ENCODE measurements around the gene LRRC43. TPM values are rescaled to one million over a fixed set of nuclear protein-coding genes. Genes with fewer than 3 reads are reported as not detected.

Gene LRRC43
- total and polyA plus RNA-seq, 4 donors: 2.1 to 11.6 (median 7.2) TPM

DNA sequence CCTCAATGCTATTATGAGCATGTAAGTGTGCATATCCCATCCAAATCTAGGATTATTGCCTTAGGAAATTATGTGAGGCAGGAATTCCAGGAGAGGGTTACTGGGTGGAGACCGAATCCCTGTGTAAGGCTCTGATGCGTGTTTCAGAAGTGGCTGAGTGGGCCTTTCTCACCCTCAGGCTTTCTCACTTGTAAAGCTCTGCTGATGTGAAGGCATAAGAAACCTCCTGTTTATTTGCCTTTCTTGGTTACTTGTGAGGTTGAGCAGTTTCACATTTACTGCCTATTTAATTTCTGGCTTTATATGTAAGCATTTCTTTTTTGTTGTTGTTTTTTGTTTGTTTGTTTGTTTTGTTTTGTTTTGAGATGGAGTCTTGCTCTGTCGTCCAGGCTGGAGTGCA is 19.9 kb upstream of the LRRC43 start:
- ATAC-seq (ENCODE audit: insufficient read depth, low FRiP score) (no peak), DNase-seq (no peak)
- no peaks in the 10 kb centered on the region for H3K36me3 ChIP-seq (ENCODE audit: control insufficient read depth in 4 of 4, insufficient read depth in 4 of 4, low read length in 4 of 4)
- TF ChIP-seq, protein P1, sequence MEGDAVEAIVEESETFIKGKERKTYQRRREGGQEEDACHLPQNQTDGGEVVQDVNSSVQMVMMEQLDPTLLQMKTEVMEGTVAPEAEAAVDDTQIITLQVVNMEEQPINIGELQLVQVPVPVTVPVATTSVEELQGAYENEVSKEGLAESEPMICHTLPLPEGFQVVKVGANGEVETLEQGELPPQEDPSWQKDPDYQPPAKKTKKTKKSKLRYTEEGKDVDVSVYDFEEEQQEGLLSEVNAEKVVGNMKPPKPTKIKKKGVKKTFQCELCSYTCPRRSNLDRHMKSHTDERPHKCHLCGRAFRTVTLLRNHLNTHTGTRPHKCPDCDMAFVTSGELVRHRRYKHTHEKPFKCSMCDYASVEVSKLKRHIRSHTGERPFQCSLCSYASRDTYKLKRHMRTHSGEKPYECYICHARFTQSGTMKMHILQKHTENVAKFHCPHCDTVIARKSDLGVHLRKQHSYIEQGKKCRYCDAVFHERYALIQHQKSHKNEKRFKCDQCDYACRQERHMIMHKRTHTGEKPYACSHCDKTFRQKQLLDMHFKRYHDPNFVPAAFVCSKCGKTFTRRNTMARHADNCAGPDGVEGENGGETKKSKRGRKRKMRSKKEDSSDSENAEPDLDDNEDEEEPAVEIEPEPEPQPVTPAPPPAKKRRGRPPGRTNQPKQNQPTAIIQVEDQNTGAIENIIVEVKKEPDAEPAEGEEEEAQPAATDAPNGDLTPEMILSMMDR (IDR thresholded peaks at IDR 0.05; ENCODE audit: control extremely low read depth, extremely low read depth): no peak
- no peak overlapping the region for H3K9ac ChIP-seq (ENCODE audit: insufficient read depth in 1 of 2, low read length in 2 of 2)
- no peak overlapping the region for H3K27ac ChIP-seq (ENCODE audit: low read depth in 1 of 2, low read length in 1 of 2)
- WGBS, 2 donors: 79 to 87% methylated on average over 3 of the region's 3 CpGs
- no peaks in the 10 kb centered on the region for H3K4me1 ChIP-seq (ENCODE audit: control insufficient read depth in 5 of 5, insufficient read depth in 5 of 5, low read length in 5 of 5)
- no peaks in the 10 kb centered on the region for H3K9me3 ChIP-seq (ENCODE audit: control insufficient read depth in 4 of 4, insufficient read depth in 3 of 4, low read length in 3 of 4)
- peaks cover 0 to 2% (median 0%) of the 10 kb centered on the region in 3 donors for H3K27me3 ChIP-seq (ENCODE audit: control insufficient read depth in 3 of 3, insufficient read depth in 3 of 3, low read length in 2 of 3)
- no peak overlapping the region for H3K4me3 ChIP-seq

DNA sequence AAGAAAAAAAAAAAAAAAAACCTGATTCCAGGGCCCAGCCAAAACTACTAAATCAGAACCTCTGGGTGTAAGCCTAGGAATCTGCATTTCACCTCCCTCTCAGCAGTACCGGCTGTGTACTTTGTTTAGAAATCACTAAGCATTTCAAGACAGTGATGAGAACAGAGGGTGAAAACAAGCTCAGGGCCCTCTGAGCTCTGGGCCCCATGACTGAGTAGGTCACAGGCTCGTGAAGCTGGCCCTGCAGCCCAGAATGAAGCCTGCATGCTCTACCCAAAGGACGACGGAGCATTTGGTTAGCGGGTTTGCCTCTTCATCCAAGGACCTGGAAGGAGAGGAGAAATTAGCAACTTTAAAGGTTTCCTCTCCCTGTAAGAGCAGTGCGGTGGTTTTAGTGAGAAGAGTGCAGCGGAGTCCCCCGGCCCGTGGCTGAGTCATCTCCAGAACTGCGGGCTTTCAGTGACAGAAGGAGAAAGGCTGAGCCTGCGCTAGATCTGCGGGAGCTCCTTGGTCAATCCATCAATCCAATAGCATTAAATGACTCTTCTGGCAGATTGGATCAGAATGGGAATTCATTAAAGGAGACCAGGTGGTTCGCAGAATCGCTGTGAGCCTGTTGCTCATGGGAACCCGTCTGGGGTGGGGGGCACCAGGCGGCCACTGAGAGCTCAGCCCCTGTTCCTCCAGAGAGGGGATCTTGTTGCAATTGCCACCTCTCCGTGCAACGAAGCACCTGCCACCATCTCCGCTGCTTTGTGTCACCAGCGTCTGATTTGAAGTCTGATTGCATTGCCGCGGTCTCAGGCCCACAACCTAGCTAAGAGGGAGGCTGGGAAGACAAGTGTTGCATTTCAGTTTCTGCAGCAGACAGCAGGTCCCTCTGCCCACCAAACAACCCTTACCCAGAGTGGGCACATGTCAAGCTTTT is 16.2 kb upstream of the LRRC43 start:
- H3K36me3 ChIP-seq (ENCODE audit: control insufficient read depth in 4 of 4, insufficient read depth in 4 of 4, low read length in 4 of 4): no peaks in the 10 kb centered on the region
- no peak overlapping the region for H3K4me3 ChIP-seq
- no peak for ATAC-seq (ENCODE audit: insufficient read depth, low FRiP score)

DNA sequence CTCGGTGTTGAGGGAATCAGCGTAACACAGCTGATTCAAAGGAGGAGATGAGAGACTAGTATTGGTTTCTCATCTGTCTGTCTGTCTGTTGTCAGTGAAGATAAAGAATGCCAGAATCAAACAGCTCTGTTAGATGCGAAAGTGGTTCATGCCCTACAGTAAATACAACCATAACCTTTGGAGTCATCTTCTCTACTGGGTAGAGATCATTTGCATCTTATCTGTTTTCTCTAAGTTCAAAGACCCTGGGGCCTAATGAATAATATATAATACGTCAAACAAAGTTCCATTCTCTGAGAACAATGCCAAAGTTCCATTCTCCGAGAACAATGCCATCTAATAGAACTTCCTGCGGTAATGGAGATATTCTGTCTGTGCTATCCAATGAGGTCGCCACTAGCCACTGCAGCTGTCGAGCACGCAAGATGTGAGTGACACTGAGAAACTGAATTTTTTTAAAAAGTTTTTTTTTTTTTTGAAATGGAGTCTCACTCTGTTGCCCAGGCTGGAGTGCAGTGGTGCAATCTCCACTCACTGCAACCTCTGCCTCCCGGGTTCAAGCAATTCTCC is 15.5 kb upstream of the LRRC43 start:
- DNase-seq (no peak), ATAC-seq (ENCODE audit: insufficient read depth, low FRiP score) (no peak)
- WGBS, 2 donors: 82 to 92% methylated on average over 10 of the region's 10 CpGs
- TF ChIP-seq, protein P1 (IDR thresholded peaks at IDR 0.05; ENCODE audit: control extremely low read depth, extremely low read depth): no peak
- Histone ChIP-seq H3K27me3 (ENCODE audit: control insufficient read depth in 3 of 3, insufficient read depth in 3 of 3, low read length in 2 of 3) (peaks cover 0 to 2% (median 0%) of the 10 kb centered on the region in 3 donors), H3K4me1 (ENCODE audit: control insufficient read depth in 5 of 5, insufficient read depth in 5 of 5, low read length in 5 of 5) (no peaks in the 10 kb centered on the region), H3K4me3 (no peak overlapping the region), H3K27ac (ENCODE audit: low read depth in 1 of 2, low read length in 1 of 2) (no peak overlapping the region), H3K9ac (ENCODE audit: insufficient read depth in 1 of 2, low read length in 2 of 2) (no peak overlapping the region), H3K36me3 (ENCODE audit: control insufficient read depth in 4 of 4, insufficient read depth in 4 of 4, low read length in 4 of 4) (no peaks in the 10 kb centered on the region), H3K9me3 (ENCODE audit: control insufficient read depth in 4 of 4, insufficient read depth in 3 of 4, low read length in 3 of 4) (no peaks in the 10 kb centered on the region)

More for the DNA sequence above, 16.2 kb upstream of the LRRC43 start:
- no peak overlapping the region for H3K9ac ChIP-seq (ENCODE audit: insufficient read depth in 1 of 2, low read length in 2 of 2)
- 77 to 87% methylated on average over 22 of the region's 22 CpGs for WGBS, 2 donors
- peaks cover 0 to 2% (median 0%) of the 10 kb centered on the region in 3 donors for H3K27me3 ChIP-seq (ENCODE audit: control insufficient read depth in 3 of 3, insufficient read depth in 3 of 3, low read length in 2 of 3)
- no peak for DNase-seq
- no peak overlapping the region for H3K27ac ChIP-seq (ENCODE audit: low read depth in 1 of 2, low read length in 1 of 2)
- H3K4me1 ChIP-seq (ENCODE audit: control insufficient read depth in 5 of 5, insufficient read depth in 5 of 5, low read length in 5 of 5): no peaks in the 10 kb centered on the region
- no peaks in the 10 kb centered on the region for H3K9me3 ChIP-seq (ENCODE audit: control insufficient read depth in 4 of 4, insufficient read depth in 3 of 4, low read length in 3 of 4)
- TF ChIP-seq, protein P1 (IDR thresholded peaks at IDR 0.05; ENCODE audit: control extremely low read depth, extremely low read depth): no peak
